ENCODE measurements around the gene DPYSL5. TPM values are rescaled to one million over a fixed set of nuclear protein-coding genes. Genes with fewer than 3 reads are reported as not detected.

The DPYSL5 gene
- total and polyA plus RNA-seq, 7 experiments from 2014 or later: not detected

- peaks cover 0 to 4% (median 0%) of the 10 kb centered on the region in 7 donors for H3K4me1 Mint-ChIP-seq
- Histone ChIP-seq H3K36me3 (ENCODE audit: control insufficient read depth in 2 of 3, insufficient read depth in 3 of 3, low read length in 3 of 3) (no peaks in the 10 kb centered on the region), H3K4me3 (ENCODE audit: low read length) (no peak overlapping the region), H3K4me1 (ENCODE audit: control insufficient read depth in 2 of 2, insufficient read depth in 2 of 2, low read length in 2 of 2) (no peaks in the 10 kb centered on the region), H3K27ac (ENCODE audit: low read depth, low read length) (no peak overlapping the region), H3K27me3 (ENCODE audit: control insufficient read depth in 2 of 2, insufficient read depth in 2 of 2, low read length in 2 of 2) (no peaks in the 10 kb centered on the region), H3K9me3 (ENCODE audit: control insufficient read depth in 2 of 3, low read length in 3 of 3) (no peaks in the 10 kb centered on the region)
- ATAC-seq (no peak), DNase-seq (no peak)
- ChIA-PET POLR2A (interaction anchor here (0.5 kb wide), 1 partner anchor 78 kb away, joined by 6 read pairs; no protein-coding TSS in a partner anchor), CTCF (no interaction called here)
- peaks cover 0 to 23% (median 0%) of the 10 kb centered on the region in 5 donors for H3K27me3 Mint-ChIP-seq
- H3K4me3 Mint-ChIP-seq: no peak overlapping the region
- H3K9me3 Mint-ChIP-seq: no peaks in the 10 kb centered on the region
- intact Hi-C loops (cut with micrococcal nuclease): no loop called here
- H3K36me3 Mint-ChIP-seq: peaks cover 0 to 6% (median 0%) of the 10 kb centered on the region in 5 donors
- H3K27ac Mint-ChIP-seq: no peak overlapping the region
Measured at GRCh38 chr2:26978061-26978596, 130.2 kb downstream of the DPYSL5 start.

GRCh38 chr2:26979741-26980140 lies 131.8 kb downstream of the DPYSL5 start:
- POLR2A ChIA-PET: no interaction called here
- Histone ChIP-seq H3K36me3 (ENCODE audit: control insufficient read depth in 2 of 3, insufficient read depth in 3 of 3, low read length in 3 of 3) (no peaks in the 10 kb centered on the region), H3K27ac (ENCODE audit: low read depth, low read length) (no peak overlapping the region), H3K4me1 (ENCODE audit: control insufficient read depth in 2 of 2, insufficient read depth in 2 of 2, low read length in 2 of 2) (no peaks in the 10 kb centered on the region), H3K9me3 (ENCODE audit: control insufficient read depth in 2 of 3, low read length in 3 of 3) (no peaks in the 10 kb centered on the region), H3K4me3 (ENCODE audit: low read length) (no peak overlapping the region), H3K27me3 (ENCODE audit: control insufficient read depth in 2 of 2, insufficient read depth in 2 of 2, low read length in 2 of 2) (no peaks in the 10 kb centered on the region)
- H3K36me3 Mint-ChIP-seq: peaks cover 0 to 6% (median 0%) of the 10 kb centered on the region in 5 donors
- no peaks in the 10 kb centered on the region for H3K9me3 Mint-ChIP-seq
- ATAC-seq (no peak), DNase-seq (no peak)
- CTCF ChIA-PET: no interaction called here
- H3K4me3 Mint-ChIP-seq: no peak overlapping the region
- H3K27me3 Mint-ChIP-seq: peaks cover 0 to 12% (median 0%) of the 10 kb centered on the region in 5 donors
- intact Hi-C loops (cut with micrococcal nuclease): no loop called here
- no peak overlapping the region for H3K27ac Mint-ChIP-seq
- peaks cover 0 to 6% (median 0%) of the 10 kb centered on the region in 7 donors for H3K4me1 Mint-ChIP-seq

- ChIA-PET POLR2A (no interaction called here), CTCF (no interaction called here)
- no peaks in the 10 kb centered on the region for H3K9me3 Mint-ChIP-seq
- intact Hi-C loops (cut with micrococcal nuclease): no loop called here
- Histone ChIP-seq H3K4me1 (ENCODE audit: control insufficient read depth in 2 of 2, insufficient read depth in 2 of 2, low read length in 2 of 2) (no peaks in the 10 kb centered on the region), H3K36me3 (ENCODE audit: control insufficient read depth in 2 of 3, insufficient read depth in 3 of 3, low read length in 3 of 3) (no peaks in the 10 kb centered on the region), H3K4me3 (ENCODE audit: low read length) (no peak overlapping the region), H3K27ac (ENCODE audit: low read depth, low read length) (no peak overlapping the region), H3K9me3 (ENCODE audit: control insufficient read depth in 2 of 3, low read length in 3 of 3) (no peaks in the 10 kb centered on the region), H3K27me3 (ENCODE audit: control insufficient read depth in 2 of 2, insufficient read depth in 2 of 2, low read length in 2 of 2) (no peaks in the 10 kb centered on the region)
- peaks cover 0 to 6% (median 0%) of the 10 kb centered on the region in 7 donors for H3K4me1 Mint-ChIP-seq
- H3K4me3 Mint-ChIP-seq: no peak overlapping the region
- DNase-seq (no peak), ATAC-seq (no peak)
- no peak overlapping the region for H3K27ac Mint-ChIP-seq
- peaks cover 0 to 6% (median 0%) of the 10 kb centered on the region in 5 donors for H3K36me3 Mint-ChIP-seq
- H3K27me3 Mint-ChIP-seq: peaks cover 0 to 5% (median 0%) of the 10 kb centered on the region in 5 donors
Measured at GRCh38 chr2:26980971-26981370, 133.0 kb downstream of the DPYSL5 start.

- H3K4me1 ChIP-seq (ENCODE audit: control insufficient read depth in 2 of 2, insufficient read depth in 2 of 2, low read length in 2 of 2): no peaks in the 10 kb centered on the region
- DNase-seq (peak in 3 of 9 donors; percentile 8 to 18 (median 9)), ATAC-seq (peak; percentile 82)
- POLR2A ChIA-PET: no interaction called here
- no peak overlapping the region for H3K4me3 ChIP-seq (ENCODE audit: low read length)
- no peaks in the 10 kb centered on the region for H3K27me3 ChIP-seq (ENCODE audit: control insufficient read depth in 2 of 2, insufficient read depth in 2 of 2, low read length in 2 of 2)
- intact Hi-C loops (cut with micrococcal nuclease): no loop called here
- Mint-ChIP-seq H3K27me3 (peaks cover 0 to 7% (median 0%) of the 10 kb centered on the region in 5 donors), H3K4me3 (no peak overlapping the region), H3K9me3 (no peaks in the 10 kb centered on the region), H3K36me3 (peaks cover 0 to 11% (median 0%) of the 10 kb centered on the region in 5 donors), H3K4me1 (peaks cover 0 to 6% (median 0%) of the 10 kb centered on the region in 7 donors), H3K27ac (no peak overlapping the region)
- H3K27ac ChIP-seq (ENCODE audit: low read depth, low read length): no peak overlapping the region
- no peaks in the 10 kb centered on the region for H3K36me3 ChIP-seq (ENCODE audit: control insufficient read depth in 2 of 3, insufficient read depth in 3 of 3, low read length in 3 of 3)
- no peaks in the 10 kb centered on the region for H3K9me3 ChIP-seq (ENCODE audit: control insufficient read depth in 2 of 3, low read length in 3 of 3)
- CTCF ChIA-PET: interaction anchor here (1.2 kb wide), 1 partner anchor 20 kb away, joined by 4 read pairs; no protein-coding TSS in a partner anchor
Measured at GRCh38 chr2:26982102-26982742, 134.3 kb downstream of the DPYSL5 start.

GRCh38 chr2:26983746-26984145 lies 135.8 kb downstream of the DPYSL5 start:
- Mint-ChIP-seq H3K36me3 (peaks cover 0 to 10% (median 0%) of the 10 kb centered on the region in 5 donors), H3K4me1 (peaks cover 0 to 6% (median 0%) of the 10 kb centered on the region in 7 donors), H3K27me3 (peaks cover 0 to 4% (median 0%) of the 10 kb centered on the region in 5 donors), H3K27ac (no peak overlapping the region), H3K4me3 (no peak overlapping the region), H3K9me3 (no peaks in the 10 kb centered on the region)
- H3K36me3 ChIP-seq (ENCODE audit: control insufficient read depth in 2 of 3, insufficient read depth in 3 of 3, low read length in 3 of 3): no peaks in the 10 kb centered on the region
- POLR2A ChIA-PET: no interaction called here
- no peaks in the 10 kb centered on the region for H3K27me3 ChIP-seq (ENCODE audit: control insufficient read depth in 2 of 2, insufficient read depth in 2 of 2, low read length in 2 of 2)
- H3K27ac ChIP-seq (ENCODE audit: low read depth, low read length): no peak overlapping the region
- H3K4me1 ChIP-seq (ENCODE audit: control insufficient read depth in 2 of 2, insufficient read depth in 2 of 2, low read length in 2 of 2): no peaks in the 10 kb centered on the region
- ATAC-seq (no peak), DNase-seq (no peak)
- no peaks in the 10 kb centered on the region for H3K9me3 ChIP-seq (ENCODE audit: control insufficient read depth in 2 of 3, low read length in 3 of 3)
- intact Hi-C loops (cut with micrococcal nuclease): no loop called here
- H3K4me3 ChIP-seq (ENCODE audit: low read length): no peak overlapping the region
- CTCF ChIA-PET: no interaction called here

- Mint-ChIP-seq H3K27ac (no peak overlapping the region), H3K9me3 (no peaks in the 10 kb centered on the region), H3K4me3 (no peak overlapping the region), H3K27me3 (peaks cover 0 to 2% (median 0%) of the 10 kb centered on the region in 5 donors), H3K36me3 (peaks cover 0 to 6% (median 0%) of the 10 kb centered on the region in 5 donors), H3K4me1 (peaks cover 0 to 4% (median 0%) of the 10 kb centered on the region in 7 donors)
- H3K4me1 ChIP-seq (ENCODE audit: control insufficient read depth in 2 of 2, insufficient read depth in 2 of 2, low read length in 2 of 2): no peaks in the 10 kb centered on the region
- intact Hi-C loops (cut with micrococcal nuclease): no loop called here
- ChIA-PET POLR2A (no interaction called here), CTCF (no interaction called here)
- ATAC-seq: no peak
- H3K27me3 ChIP-seq (ENCODE audit: control insufficient read depth in 2 of 2, insufficient read depth in 2 of 2, low read length in 2 of 2): no peaks in the 10 kb centered on the region
- DNase-seq: no peak
- H3K36me3 ChIP-seq (ENCODE audit: control insufficient read depth in 2 of 3, insufficient read depth in 3 of 3, low read length in 3 of 3): no peaks in the 10 kb centered on the region
- no peak overlapping the region for H3K27ac ChIP-seq (ENCODE audit: low read depth, low read length)
- H3K9me3 ChIP-seq (ENCODE audit: control insufficient read depth in 2 of 3, low read length in 3 of 3): no peaks in the 10 kb centered on the region
- no peak overlapping the region for H3K4me3 ChIP-seq (ENCODE audit: low read length)
Measured at GRCh38 chr2:26985807-26986206, 137.9 kb downstream of the DPYSL5 start.

- intact Hi-C loops (cut with micrococcal nuclease): no loop called here
- no peak for ATAC-seq
- peaks cover 0 to 7% (median 0%) of the 10 kb centered on the region in 5 donors for H3K36me3 Mint-ChIP-seq
- no peak overlapping the region for H3K27ac Mint-ChIP-seq
- no peaks in the 10 kb centered on the region for H3K9me3 Mint-ChIP-seq
- Histone ChIP-seq H3K4me1 (ENCODE audit: control insufficient read depth in 2 of 2, insufficient read depth in 2 of 2, low read length in 2 of 2) (no peaks in the 10 kb centered on the region), H3K9me3 (ENCODE audit: control insufficient read depth in 2 of 3, low read length in 3 of 3) (no peaks in the 10 kb centered on the region), H3K27ac (ENCODE audit: low read depth, low read length) (no peak overlapping the region), H3K4me3 (ENCODE audit: low read length) (no peak overlapping the region), H3K27me3 (ENCODE audit: control insufficient read depth in 2 of 2, insufficient read depth in 2 of 2, low read length in 2 of 2) (no peaks in the 10 kb centered on the region), H3K36me3 (ENCODE audit: control insufficient read depth in 2 of 3, insufficient read depth in 3 of 3, low read length in 3 of 3) (no peaks in the 10 kb centered on the region)
- POLR2A ChIA-PET: interaction anchor here (0.6 kb wide), 1 partner anchor 235 kb away, joined by 3 read pairs; no protein-coding TSS in a partner anchor
- H3K27me3 Mint-ChIP-seq: peaks cover 0 to 2% (median 0%) of the 10 kb centered on the region in 5 donors
- H3K4me3 Mint-ChIP-seq: no peak overlapping the region
- no peak for DNase-seq
- CTCF ChIA-PET: no interaction called here
- peaks cover 0 to 4% (median 0%) of the 10 kb centered on the region in 7 donors for H3K4me1 Mint-ChIP-seq
Measured at GRCh38 chr2:26986576-26986975, 138.6 kb downstream of the DPYSL5 start.
